B cell (primary cell): ENCODE measurements around the gene RELB. TPM values are rescaled to one million over a fixed set of nuclear protein-coding genes. Genes with fewer than 3 reads are reported as not detected.

Experiments used
- ATAC-seq: fragments of 200-7000 bp; cut with Tn5 transposase; one replicate; pipeline ENCODE4 v1.10.0; 2021; ENCODE audit warnings: low read depth, mild to moderate bottlenecking, moderate number of reproducible peaks, moderate library complexity
- CTCF ChIA-PET: fragments of 350-600 bp; sonication (Branson Sonifier 250); formaldehyde crosslinking; loops from one replicate; lab custom pipeline; 2021; ENCODE audit warnings: antibody characterized with exemption, inconsistent platforms; lab: Charles Lee
- POLR2A ChIA-PET: fragments of 350-600 bp; sonication (Branson Sonifier 250); formaldehyde crosslinking; loops from one replicate; lab custom pipeline; 2021; ENCODE audit warnings: antibody characterized with exemption; lab: Charles Lee
- DNase-seq: peaks from one replicate; pipeline ENCODE4 v3.0.0; 2013
- H2AFZ ChIP-seq: 2 replicates; pipeline ENCODE4 v1.6.1; 2012; ENCODE audit warnings: mild to moderate bottlenecking, low read depth, low read length; ENCODE audit not compliant: insufficient read depth, poor library complexity, severe bottlenecking
- H3K27ac ChIP-seq, 2 donors: 1 replicate in 1 of 2; 2 replicates in 1 of 2; pipeline ENCODE4 v1.5.1; 2012 to 2013; ENCODE audit warnings: low read length in 2 of 2, mild to moderate bottlenecking in 2 of 2, moderate library complexity in 1 of 2
- H3K27me3 ChIP-seq, 4 experiments: fragments of 200-600 bp in 1 of 4; sonication (generic) in 1 of 4; replicated peaks in 1 of 4; 1 replicate in 2 of 4; 2 replicates in 2 of 4; pipeline versions ENCODE4 v1.6.1 to v1.7.0; 2013 to 2016; ENCODE audit warnings: low read length in 3 of 4, mild to moderate bottlenecking in 2 of 4, mixed read lengths in 1 of 4, moderate library complexity in 1 of 4; ENCODE audit not compliant: insufficient read depth in 4 of 4, control insufficient read depth in 3 of 4; ENCODE audit errors: control extremely low read depth in 1 of 4
- H3K36me3 ChIP-seq, 2 experiments: replicated peaks in 1 of 2; 1 replicate in 1 of 2; 2 replicates in 1 of 2; pipeline versions ENCODE4 v1.6.1 to v1.7.1; 2013; ENCODE audit warnings: low read length in 1 of 2; ENCODE audit not compliant: insufficient read depth in 2 of 2, control insufficient read depth in 1 of 2; ENCODE audit errors: control extremely low read depth in 1 of 2, extremely low read depth in 1 of 2
- H3K4me1 ChIP-seq, 2 donors: fragments of 200-600 bp in 1 of 2; sonication (generic) in 1 of 2; 1 replicate in 1 of 2; 2 replicates in 1 of 2; pipeline versions ENCODE4 v1.5.1 to v1.6.1; 2013 to 2017; ENCODE audit warnings: low read length in 2 of 2; ENCODE audit not compliant: control insufficient read depth in 2 of 2, insufficient read depth in 2 of 2
- H3K4me2 ChIP-seq: replicated peaks from 2 replicates; pipeline ENCODE3; 2012; ENCODE audit warnings: mild to moderate bottlenecking, low read depth, low read length; ENCODE audit not compliant: poor library complexity, severe bottlenecking
- H3K4me3 ChIP-seq, 5 experiments: fragments of 200-600 bp in 1 of 5; sonication (generic) in 1 of 5; 1 replicate in 3 of 5; 2 replicates in 2 of 5; pipeline versions ENCODE4 v1.5.1 to v1.7.0; 2011 to 2016; ENCODE audit warnings: low read length in 4 of 5, mild to moderate bottlenecking in 4 of 5, low read depth in 2 of 5, control low read depth in 1 of 5, moderate library complexity in 1 of 5; ENCODE audit not compliant: insufficient read depth in 1 of 5; ENCODE audit errors: control extremely low read depth in 1 of 5, extremely low read depth in 1 of 5
- H3K79me2 ChIP-seq: fragments of 200-600 bp; sonication (generic); one replicate; pipeline ENCODE4 v1.6.0; 2016; ENCODE audit warnings: low read length; ENCODE audit not compliant: control insufficient read depth, insufficient read depth
- H3K9ac ChIP-seq: fragments of 200-600 bp; sonication (generic); 2 replicates; pipeline ENCODE4 v1.6.1; 2017; ENCODE audit warnings: mild to moderate bottlenecking, low read length, moderate library complexity
- H3K9me3 ChIP-seq, 3 donors: one replicate each; pipeline versions ENCODE4 v1.6.1 to v1.7.1; 2013; ENCODE audit warnings: low read length in 2 of 3; ENCODE audit not compliant: control insufficient read depth in 2 of 3, insufficient read depth in 1 of 3; ENCODE audit errors: control extremely low read depth in 1 of 3
- H4K20me1 ChIP-seq: 2 replicates; pipeline ENCODE4 v1.6.0; 2012; ENCODE audit warnings: mild to moderate bottlenecking, low read length; ENCODE audit not compliant: insufficient read depth, control insufficient read depth, poor library complexity, severe bottlenecking
- H3K27ac Mint-ChIP-seq: one replicate; pipeline ENCODE4 v1.8.0; 2021; ENCODE audit warnings: mixed read lengths
- H3K27me3 Mint-ChIP-seq: one replicate; pipeline ENCODE4 v1.8.0; 2021; ENCODE audit warnings: mixed read lengths
- H3K4me1 Mint-ChIP-seq: one replicate; pipeline ENCODE4 v1.8.0; 2021; ENCODE audit warnings: mixed read lengths
- H3K4me3 Mint-ChIP-seq: one replicate; pipeline ENCODE4 v1.8.0; 2021; ENCODE audit warnings: mixed read lengths
- H3K9me3 Mint-ChIP-seq: one replicate; pipeline ENCODE4 v1.8.0; 2022; ENCODE audit warnings: mixed read lengths; ENCODE audit not compliant: insufficient read depth
- EZH2 ChIP-seq: IDR thresholded peaks from 2 replicates; pipeline ENCODE4 v1.6.1; 2012; ENCODE audit warnings: borderline replicate concordance, low read depth, mild to moderate bottlenecking, moderate library complexity, low read length; ENCODE audit not compliant: insufficient read depth, poor library complexity, severe bottlenecking
- WGBS: methylation state at CpG from one replicate; pipeline ENCODE4 v1.1.5; 2013; ENCODE audit warnings: missing lambda C conversion rate; ENCODE audit not compliant: insufficient coverage; 5-methylcytosine and 5-hydroxymethylcytosine counted together
- intact Hi-C: fragments of 100-400 bp; cut with micrococcal nuclease; formaldehyde crosslinking; loops from one replicate; pipeline ENCODE4 v1.10.0; 2022
- polyA plus RNA-seq: library from polyadenylated mRNA; depleted of rRNA; stranded (reverse); fragments of >200 nt; gene quantifications from 2 replicates; pipeline ENCODE4 v1.2.3, GENCODE V29; 2012
- total RNA-seq, 2 donors: library from RNA; stranded (reverse); fragments of 120-200 nt in 1 of 2; gene quantifications; 1 replicate in 1 of 2; 2 replicates in 1 of 2; pipeline versions ENCODE4 v1.2.3 to v1.2.4, GENCODE V29; 2013 to 2022
- TF ChIP-seq, protein P1 (sequence below): fragments of 200-600 bp; IDR thresholded peaks from one replicate; pipeline ENCODE4 v1.8.0; 2022; ENCODE audit warnings: antibody characterized with exemption, mild to moderate bottlenecking

Gene RELB
- total and polyA plus RNA-seq, 2 donors (not counting 1 experiment from before 2014, with no cell fraction given), result 63.8 to 106 TPM

DNA sequence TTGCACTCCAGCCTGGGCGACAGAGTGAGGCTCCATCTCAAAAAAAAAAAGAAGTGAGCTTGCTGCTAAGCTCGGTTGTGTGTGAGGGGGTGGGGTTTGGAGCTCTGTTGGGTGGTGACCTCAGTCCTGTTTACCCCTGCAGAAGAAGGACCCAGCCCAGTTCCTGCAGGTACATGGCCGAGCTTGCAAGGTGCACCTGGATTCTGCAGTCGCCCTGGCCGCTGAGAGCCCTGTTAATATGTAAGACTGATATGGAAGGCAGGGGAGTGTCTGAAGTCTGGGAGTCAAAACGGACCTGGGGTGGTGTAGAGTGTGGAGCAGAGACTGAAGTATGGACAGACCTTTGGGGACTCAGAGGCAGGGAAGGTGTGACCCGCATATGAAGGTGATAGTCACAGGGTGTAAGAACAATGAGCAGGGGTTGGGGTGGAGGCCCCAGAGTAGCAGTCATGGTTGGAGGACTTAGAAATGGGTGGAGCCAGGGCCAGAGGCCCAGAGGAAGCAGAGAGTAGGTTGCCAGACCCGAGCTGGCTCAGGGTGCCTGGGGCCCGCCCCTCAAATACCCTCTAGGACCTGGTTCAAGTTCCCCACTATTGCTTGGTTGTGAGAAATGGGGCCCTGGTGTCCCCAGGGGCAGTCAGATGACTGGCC, 50.8 kb downstream of the RELB start:
- Histone ChIP-seq H3K79me2 (peaks cover 88% of the 10 kb centered on the region), H3K4me2 (peak overlapping the region; percentile 78), H4K20me1 (peaks cover 26% of the 10 kb centered on the region), H3K4me1 (peaks cover 57 to 90% of the 10 kb centered on the region in 2 donors), H3K27ac (peak overlapping the region; percentile 78 to 93), H3K9me3 (no peaks in the 10 kb centered on the region), H2AFZ (peak overlapping the region; percentile 11), H3K27me3 (no peaks in the 10 kb centered on the region), H3K4me3 (peak overlapping the region in 4 of 5 experiments; percentile 27 to 62 (median 46)), H3K36me3 (peaks cover 3 to 53% of the 10 kb centered on the region in 2 experiments), H3K9ac (peak overlapping the region; percentile 53)
- H3K27ac Mint-ChIP-seq, result peak overlapping the region; percentile 95
- ChIA-PET CTCF (interaction anchor here (0.7 to 4.1 kb wide), 13 partner anchors 9 to 78 kb away, joined by 3 to 24 read pairs (median 4); partner anchors contain the start of genes CLASRP and PPP1R37), POLR2A (interaction anchor here (0.6 to 2.2 kb wide), 9 partner anchors 13 to 207 kb away, joined by 3 to 26 read pairs (median 4); partner anchors contain the start of genes CLASRP, CLPTM1 and RELB)
- peaks cover 67% of the 10 kb centered on the region for H3K4me1 Mint-ChIP-seq
- H3K9me3 Mint-ChIP-seq, result no peaks in the 10 kb centered on the region
- 21% methylated on average over 9 of the region's 9 CpGs for WGBS
- no peaks in the 10 kb centered on the region for H3K27me3 Mint-ChIP-seq
- intact Hi-C loops, result loop anchor here (1.0 kb wide), 2 partner anchors 13 to 50 kb away; partner anchors contain the start of gene CLASRP
- H3K4me3 Mint-ChIP-seq, result peak overlapping the region; percentile 86
- ATAC-seq, result peak; percentile 93
- TF ChIP-seq, protein P1, sequence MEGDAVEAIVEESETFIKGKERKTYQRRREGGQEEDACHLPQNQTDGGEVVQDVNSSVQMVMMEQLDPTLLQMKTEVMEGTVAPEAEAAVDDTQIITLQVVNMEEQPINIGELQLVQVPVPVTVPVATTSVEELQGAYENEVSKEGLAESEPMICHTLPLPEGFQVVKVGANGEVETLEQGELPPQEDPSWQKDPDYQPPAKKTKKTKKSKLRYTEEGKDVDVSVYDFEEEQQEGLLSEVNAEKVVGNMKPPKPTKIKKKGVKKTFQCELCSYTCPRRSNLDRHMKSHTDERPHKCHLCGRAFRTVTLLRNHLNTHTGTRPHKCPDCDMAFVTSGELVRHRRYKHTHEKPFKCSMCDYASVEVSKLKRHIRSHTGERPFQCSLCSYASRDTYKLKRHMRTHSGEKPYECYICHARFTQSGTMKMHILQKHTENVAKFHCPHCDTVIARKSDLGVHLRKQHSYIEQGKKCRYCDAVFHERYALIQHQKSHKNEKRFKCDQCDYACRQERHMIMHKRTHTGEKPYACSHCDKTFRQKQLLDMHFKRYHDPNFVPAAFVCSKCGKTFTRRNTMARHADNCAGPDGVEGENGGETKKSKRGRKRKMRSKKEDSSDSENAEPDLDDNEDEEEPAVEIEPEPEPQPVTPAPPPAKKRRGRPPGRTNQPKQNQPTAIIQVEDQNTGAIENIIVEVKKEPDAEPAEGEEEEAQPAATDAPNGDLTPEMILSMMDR, result no peak
- TF ChIP-seq EZH2, result no peak
- DNase-seq, result peak; percentile 85

DNA sequence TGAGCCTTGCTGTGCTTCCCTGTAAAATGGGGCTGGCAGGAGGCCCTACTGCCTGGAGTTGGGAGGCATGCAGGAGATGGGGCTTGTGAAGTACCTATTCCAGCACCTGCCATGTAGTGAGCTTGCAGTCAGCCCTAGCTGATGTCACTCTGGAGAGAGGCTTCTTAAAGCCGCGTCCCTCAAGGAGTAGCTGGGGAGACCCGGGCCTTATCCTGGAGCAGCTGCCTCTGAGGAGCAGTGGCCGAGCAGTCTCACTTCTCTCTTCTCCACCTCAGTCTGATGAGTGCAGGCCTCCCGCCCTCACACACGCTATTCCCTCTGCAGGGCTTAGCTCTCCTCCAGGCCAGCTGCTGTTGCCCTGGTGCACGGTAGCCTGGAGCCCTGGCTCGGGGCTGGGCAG, 55.6 kb downstream of the RELB start:
- Histone ChIP-seq H3K9me3 (no peaks in the 10 kb centered on the region), H2AFZ (no peak overlapping the region), H3K4me3 (no peak overlapping the region), H4K20me1 (peaks cover 69% of the 10 kb centered on the region), H3K79me2 (peaks cover 88% of the 10 kb centered on the region), H3K4me2 (peak overlapping the region; percentile 11), H3K9ac (no peak overlapping the region), H3K4me1 (peaks cover 20 to 58% of the 10 kb centered on the region in 2 donors), H3K36me3 (peaks cover 3 to 88% of the 10 kb centered on the region in 2 experiments), H3K27ac (peak overlapping the region; percentile 18 to 31), H3K27me3 (no peaks in the 10 kb centered on the region)
- intact Hi-C loops, result no loop called here
- TF ChIP-seq, protein P1, result no peak
- TF ChIP-seq EZH2, result no peak
- 77% methylated on average over 8 of the region's 8 CpGs for WGBS
- no peaks in the 10 kb centered on the region for H3K27me3 Mint-ChIP-seq
- DNase-seq (peak; percentile 35), ATAC-seq (no peak)
- peak overlapping the region; percentile 71 for H3K27ac Mint-ChIP-seq
- H3K4me1 Mint-ChIP-seq, result peaks cover 58% of the 10 kb centered on the region
- CTCF ChIA-PET, result interaction anchor here (0.7 to 7.0 kb wide), 10 partner anchors 8 to 154 kb away, joined by 3 to 97 read pairs (median 4); partner anchors contain the start of gene CLASRP
- POLR2A ChIA-PET, result interaction anchor here (1.2 to 1.4 kb wide), 3 partner anchors 9 to 18 kb away, joined by 3 to 4 read pairs (median 3); no protein-coding TSS in a partner anchor
- no peak overlapping the region for H3K4me3 Mint-ChIP-seq
- H3K9me3 Mint-ChIP-seq, result no peaks in the 10 kb centered on the region
